ENCODE data around the gene ACP7. TPM values are rescaled to one million over a fixed set of nuclear protein-coding genes. Genes with fewer than 3 reads are reported as not detected.

The ACP7 gene
- total RNA-seq, 4 donors from 2014 or later = 20.8 to 46.5 (median 29.0) TPM

- no peak overlapping the region for H3K4me3 ChIP-seq (ENCODE audit: low read depth, poor library complexity, severe bottlenecking)
- TF ChIP-seq, protein P1, sequence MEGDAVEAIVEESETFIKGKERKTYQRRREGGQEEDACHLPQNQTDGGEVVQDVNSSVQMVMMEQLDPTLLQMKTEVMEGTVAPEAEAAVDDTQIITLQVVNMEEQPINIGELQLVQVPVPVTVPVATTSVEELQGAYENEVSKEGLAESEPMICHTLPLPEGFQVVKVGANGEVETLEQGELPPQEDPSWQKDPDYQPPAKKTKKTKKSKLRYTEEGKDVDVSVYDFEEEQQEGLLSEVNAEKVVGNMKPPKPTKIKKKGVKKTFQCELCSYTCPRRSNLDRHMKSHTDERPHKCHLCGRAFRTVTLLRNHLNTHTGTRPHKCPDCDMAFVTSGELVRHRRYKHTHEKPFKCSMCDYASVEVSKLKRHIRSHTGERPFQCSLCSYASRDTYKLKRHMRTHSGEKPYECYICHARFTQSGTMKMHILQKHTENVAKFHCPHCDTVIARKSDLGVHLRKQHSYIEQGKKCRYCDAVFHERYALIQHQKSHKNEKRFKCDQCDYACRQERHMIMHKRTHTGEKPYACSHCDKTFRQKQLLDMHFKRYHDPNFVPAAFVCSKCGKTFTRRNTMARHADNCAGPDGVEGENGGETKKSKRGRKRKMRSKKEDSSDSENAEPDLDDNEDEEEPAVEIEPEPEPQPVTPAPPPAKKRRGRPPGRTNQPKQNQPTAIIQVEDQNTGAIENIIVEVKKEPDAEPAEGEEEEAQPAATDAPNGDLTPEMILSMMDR (IDR thresholded peaks at IDR 0.05) = no peak
- no peak for TF ChIP-seq POLR2A (IDR thresholded peaks at IDR 0.05)
- intact Hi-C loops (cut with DNase I; ENCODE audit: low total_unique reads) = no loop called here
- no peak for DNase-seq (ENCODE audit: low spot score in 2 of 2)
- 96 to 97% methylated on average over 10 of the region's 10 CpGs for WGBS, 2 donors
These were observed 64.9 kb downstream of the ACP7 start for GRCh38 chr19:39148939-39149529.

DNA sequence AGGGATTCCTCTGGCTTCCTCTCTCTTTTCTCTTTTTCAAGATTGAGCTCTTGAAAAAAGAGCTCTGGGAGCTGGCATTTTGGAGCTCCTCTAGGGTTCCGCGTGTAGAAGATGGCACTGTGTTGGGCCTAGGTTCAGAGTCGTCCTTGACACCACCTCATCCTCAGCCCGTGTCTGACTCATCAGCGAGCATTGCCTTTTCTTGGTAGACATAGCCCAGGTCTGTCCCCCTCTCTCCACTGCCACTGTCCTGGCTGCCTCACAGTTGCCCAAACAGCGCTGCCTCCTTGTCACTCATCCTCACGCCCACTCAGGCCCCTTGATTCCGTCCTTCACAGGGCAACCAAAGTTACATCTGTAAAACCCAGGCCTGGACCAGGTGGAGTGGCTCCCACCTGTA lies 66.1 kb downstream of the ACP7 start:
- WGBS, 2 donors = 90 to 92% methylated on average over 8 of the region's 8 CpGs
- intact Hi-C loops (cut with DNase I; ENCODE audit: low total_unique reads) = no loop called here
- DNase-seq (ENCODE audit: low spot score in 2 of 2) = no peak
- TF ChIP-seq POLR2A (IDR thresholded peaks at IDR 0.05) = no peak
- TF ChIP-seq, protein P1 (IDR thresholded peaks at IDR 0.05) = no peak
- no peak overlapping the region for H3K4me3 ChIP-seq (ENCODE audit: low read depth, poor library complexity, severe bottlenecking)

GRCh38 chr19:39150807-39151600 lies 66.8 kb downstream of the ACP7 start:
- DNase-seq (ENCODE audit: low spot score in 2 of 2) = no peak
- TF ChIP-seq POLR2A (IDR thresholded peaks at IDR 0.05) = no peak
- TF ChIP-seq, protein P1 (IDR thresholded peaks at IDR 0.05) = no peak
- WGBS, 2 donors = 82 to 89% methylated on average over 26 of the region's 26 CpGs
- H3K4me3 ChIP-seq (ENCODE audit: low read depth, poor library complexity, severe bottlenecking) = no peak overlapping the region
- intact Hi-C loops (cut with DNase I; ENCODE audit: low total_unique reads) = no loop called here

- H3K4me3 ChIP-seq (ENCODE audit: low read depth, poor library complexity, severe bottlenecking) = no peak overlapping the region
- no peak for DNase-seq (ENCODE audit: low spot score in 2 of 2)
- intact Hi-C loops (cut with DNase I; ENCODE audit: low total_unique reads) = no loop called here
- WGBS, 2 donors = 89% methylated on average over 10 of the region's 10 CpGs
- TF ChIP-seq, protein P1 (IDR thresholded peaks at IDR 0.05) = no peak
These were observed 67.9 kb downstream of the ACP7 start for GRCh38 chr19:39152066-39152465.

DNA sequence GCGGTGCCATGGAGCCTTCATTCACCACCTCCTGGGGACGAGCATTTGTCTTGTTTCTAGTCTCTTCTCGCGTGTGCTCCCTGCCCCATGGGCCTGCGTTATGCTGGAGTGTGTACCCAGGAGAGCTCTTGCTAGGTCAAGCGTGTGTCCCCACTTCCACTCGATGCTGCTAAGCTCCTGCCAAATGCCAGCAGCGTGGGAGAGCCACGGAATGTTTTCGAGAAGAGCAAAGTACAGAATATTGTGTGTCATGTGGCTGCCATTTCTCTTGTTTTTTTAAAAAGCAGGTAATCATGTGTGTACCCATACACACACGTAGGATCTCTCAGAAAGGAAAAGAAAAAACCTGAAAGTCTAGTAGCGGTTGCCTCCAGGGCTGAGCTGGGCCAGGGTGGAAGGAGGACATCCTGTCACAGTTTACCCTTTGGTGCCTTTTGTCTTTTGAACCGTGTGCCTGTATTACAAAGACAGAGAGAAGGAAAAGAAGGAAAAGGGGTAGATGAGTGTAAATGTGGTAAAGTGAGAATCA lies 70.0 kb downstream of the ACP7 start:
- intact Hi-C loops (cut with DNase I; ENCODE audit: low total_unique reads) = no loop called here
- H3K4me3 ChIP-seq (ENCODE audit: low read depth, poor library complexity, severe bottlenecking) = no peak overlapping the region
- TF ChIP-seq, protein P1 (IDR thresholded peaks at IDR 0.05) = no peak
- TF ChIP-seq POLR2A (IDR thresholded peaks at IDR 0.05) = no peak
- WGBS, 2 donors = 61 to 66% methylated on average over 13 of the region's 13 CpGs
- DNase-seq (ENCODE audit: low spot score in 2 of 2) = no peak

Measured in lower leg skin (tissue), 4 donors.